Retinal pigment epithelial cell (primary cell): Measurements from ENCODE around the gene NDST1.

Source experiments
- DNase-seq: peaks from one replicate; pipeline ENCODE4 v3.0.0-alpha.2; 2010; ENCODE audit warnings: low read depth
- H3K4me3 ChIP-seq: 2 replicates; pipeline ENCODE4 v1.5.1; 2011; ENCODE audit warnings: mild to moderate bottlenecking, low read length, control low read depth, moderate library complexity
- CTCF ChIP-seq: conservative IDR thresholded peaks from 2 replicates; pipeline ENCODE4 v1.5.1; 2011; ENCODE audit warnings: low read depth, low read length, control low read depth, inconsistent platforms

NDST1 gene

GRCh38 chr5:150535611-150536010 lies 27.7 kb downstream of the NDST1 start:
- no peak overlapping the region for H3K4me3 ChIP-seq
- no peak for TF ChIP-seq CTCF
- no peak for DNase-seq

- DNase-seq, result no peak
- no peak overlapping the region for H3K4me3 ChIP-seq
- TF ChIP-seq CTCF, result no peak
Measured at GRCh38 chr5:150538007-150538917, 30.3 kb downstream of the NDST1 start.

- TF ChIP-seq CTCF, result no peak
- DNase-seq, result no peak
- H3K4me3 ChIP-seq, result no peak overlapping the region
Measured at GRCh38 chr5:150539206-150539605, 31.3 kb downstream of the NDST1 start.

GRCh38 chr5:150540042-150540441 lies 32.1 kb downstream of the NDST1 start:
- no peak for DNase-seq

GRCh38 chr5:150540615-150541396 lies 32.9 kb downstream of the NDST1 start:
- no peak for DNase-seq
- no peak overlapping the region for H3K4me3 ChIP-seq
- TF ChIP-seq CTCF, result no peak

More at GRCh38 chr5:150540042-150540441, 32.1 kb downstream of the NDST1 start:
- no peak overlapping the region for H3K4me3 ChIP-seq
- no peak for TF ChIP-seq CTCF

GRCh38 chr5:150541397-150541675 lies 33.4 kb downstream of the NDST1 start:
- no peak for DNase-seq
- no peak for TF ChIP-seq CTCF
- no peak overlapping the region for H3K4me3 ChIP-seq

- no peak overlapping the region for H3K4me3 ChIP-seq
- TF ChIP-seq CTCF, result no peak
- DNase-seq, result no peak
Measured at GRCh38 chr5:150541895-150542294, 34.0 kb downstream of the NDST1 start.
